GM21529 (cell line): Measurements from ENCODE around the gene RBM5.

Experiments used
- ATAC-seq: cut with Tn5 transposase; IDR thresholded peaks from one replicate; pipeline ENCODE4 v1.9.1; 2021; ENCODE audit not compliant: unreplicated experiment

RBM5 gene

GRCh38 chr3:50158530-50159146, 69.9 kb downstream of the RBM5 start:
- ATAC-seq: no peak

GRCh38 chr3:50160561-50160983, 71.9 kb downstream of the RBM5 start:
- no peak for ATAC-seq

GRCh38 chr3:50161320-50161719, 72.6 kb downstream of the RBM5 start:
- no peak for ATAC-seq

GRCh38 chr3:50162034-50162883, 73.5 kb downstream of the RBM5 start:
- ATAC-seq: no peak

- no peak for ATAC-seq
These were observed 75.1 kb downstream of the RBM5 start for GRCh38 chr3:50163572-50164455.

GRCh38 chr3:50164481-50164880, 75.8 kb downstream of the RBM5 start:
- ATAC-seq: no peak

- no peak for ATAC-seq
These were observed 76.5 kb downstream of the RBM5 start for GRCh38 chr3:50164984-50165909.

GRCh38 chr3:50165910-50166538, 77.3 kb downstream of the RBM5 start:
- no peak for ATAC-seq

GRCh38 chr3:50166620-50167019, 77.9 kb downstream of the RBM5 start:
- ATAC-seq: no peak

- no peak for ATAC-seq
These were observed 78.5 kb downstream of the RBM5 start for GRCh38 chr3:50167069-50167840.

GRCh38 chr3:50167841-50168209, 79.1 kb downstream of the RBM5 start:
- ATAC-seq: no peak

- no peak for ATAC-seq
These were observed 79.7 kb downstream of the RBM5 start for GRCh38 chr3:50168388-50168787.
